Muscle layer of colon (tissue), 2 donors: ENCODE data around the gene ARHGEF10L.

Source experiments
- H3K27ac ChIP-seq: one replicate; pipeline ENCODE4 v1.7.0; 2013; ENCODE audit warnings: low read depth, mild to moderate bottlenecking, low read length, moderate library complexity
- H3K27me3 ChIP-seq, 2 donors: one replicate each; pipeline ENCODE4 v1.7.0; 2013; ENCODE audit warnings: low read length in 2 of 2, mild to moderate bottlenecking in 2 of 2; ENCODE audit not compliant: insufficient read depth in 2 of 2, control insufficient read depth in 1 of 2
- H3K36me3 ChIP-seq: one replicate; pipeline ENCODE4 v1.7.0; 2013; ENCODE audit warnings: mild to moderate bottlenecking, low read length; ENCODE audit not compliant: insufficient read depth
- H3K4me1 ChIP-seq: one replicate; pipeline ENCODE4 v1.7.0; 2013; ENCODE audit warnings: mild to moderate bottlenecking, low read length; ENCODE audit not compliant: insufficient read depth
- H3K4me3 ChIP-seq, 2 donors: one replicate each; pipeline ENCODE4 v1.7.0; 2013; ENCODE audit warnings: low read length in 2 of 2, low read depth in 1 of 2, mild to moderate bottlenecking in 1 of 2, moderate library complexity in 1 of 2
- H3K9ac ChIP-seq: one replicate; pipeline ENCODE4 v1.7.0; 2013; ENCODE audit warnings: low read length
- H3K9me3 ChIP-seq: one replicate; pipeline ENCODE4 v1.7.0; 2013; ENCODE audit warnings: mild to moderate bottlenecking, low read length
- donor health status: abdominal sarcoma.
- donor health status: Adenocarcinoma of cecum.

The ARHGEF10L gene

DNA sequence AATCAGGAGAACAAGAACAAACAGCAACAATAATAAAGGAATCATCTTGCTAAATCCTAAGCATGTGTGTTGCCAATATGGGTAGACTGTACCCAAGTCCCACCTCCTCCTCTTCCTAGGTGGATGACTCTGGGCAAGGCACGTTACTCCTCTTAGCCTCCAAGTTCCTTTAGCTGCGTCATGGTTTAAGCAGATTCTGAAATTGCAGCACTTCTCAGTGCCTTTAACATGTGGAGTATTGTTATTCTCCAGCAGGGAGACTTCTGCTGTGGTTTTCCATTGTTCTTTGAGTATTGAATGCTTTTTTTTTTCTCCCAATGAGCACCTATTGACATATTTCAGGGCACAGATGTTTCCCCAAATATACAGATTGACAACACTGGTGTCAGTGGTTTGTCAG lies 15.5 kb downstream of the ARHGEF10L start:
- H3K4me1 ChIP-seq: peaks cover 15% of the 10 kb centered on the region
- no peak overlapping the region for H3K9ac ChIP-seq
- no peak overlapping the region for H3K27ac ChIP-seq

DNA sequence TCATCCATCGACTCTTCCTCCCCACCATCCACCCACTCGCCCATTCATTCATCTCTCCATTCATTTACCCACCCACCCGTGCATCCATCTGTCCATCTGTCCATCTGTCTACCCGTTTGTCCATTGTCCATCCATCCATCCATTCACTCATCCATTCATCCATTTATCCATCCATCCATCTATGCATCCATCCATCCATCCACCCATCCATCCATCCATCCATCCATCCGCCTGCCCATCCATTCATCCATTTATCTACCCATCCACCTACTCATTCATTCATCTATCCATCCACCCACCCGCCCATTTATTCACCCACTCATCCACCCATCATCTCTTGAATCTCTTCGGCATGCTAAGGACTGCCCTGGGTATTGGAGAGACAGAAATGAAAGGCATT lies 18.5 kb downstream of the ARHGEF10L start:
- H3K27me3 ChIP-seq: no peaks in the 10 kb centered on the region
- H3K9me3 ChIP-seq: no peaks in the 10 kb centered on the region
- peaks cover 24% of the 10 kb centered on the region for H3K4me1 ChIP-seq
- no peak overlapping the region for H3K4me3 ChIP-seq
- no peaks in the 10 kb centered on the region for H3K36me3 ChIP-seq
- H3K27ac ChIP-seq: no peak overlapping the region
- no peak overlapping the region for H3K9ac ChIP-seq

More for the DNA sequence above, 15.5 kb downstream of the ARHGEF10L start:
- no peaks in the 10 kb centered on the region for H3K27me3 ChIP-seq
- no peaks in the 10 kb centered on the region for H3K9me3 ChIP-seq
- no peak overlapping the region for H3K4me3 ChIP-seq
- H3K36me3 ChIP-seq: no peaks in the 10 kb centered on the region

DNA sequence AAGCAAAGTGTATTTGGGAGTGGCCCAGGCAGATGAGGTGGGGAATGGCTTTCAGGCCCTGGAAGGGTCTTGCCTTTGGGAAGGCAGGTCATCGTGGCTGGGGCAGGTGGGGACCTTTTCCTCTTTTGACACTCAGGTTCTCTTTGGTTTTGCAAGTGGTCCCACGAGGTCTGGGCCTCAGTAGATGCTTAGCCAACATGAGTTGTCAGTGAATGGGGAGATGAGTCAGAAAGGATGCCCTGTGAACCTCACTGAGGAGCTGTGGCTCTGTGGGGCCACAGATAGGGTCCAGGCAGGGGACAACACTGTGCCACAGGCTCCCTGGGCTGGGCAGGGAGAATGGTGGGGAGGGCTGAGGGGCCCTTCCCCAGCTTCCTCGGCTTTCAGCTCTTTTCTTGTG lies 19.0 kb downstream of the ARHGEF10L start:
- Histone ChIP-seq H3K27ac (no peak overlapping the region), H3K36me3 (no peaks in the 10 kb centered on the region), H3K27me3 (no peaks in the 10 kb centered on the region), H3K4me3 (no peak overlapping the region), H3K9ac (no peak overlapping the region), H3K4me1 (peaks cover 28% of the 10 kb centered on the region), H3K9me3 (no peaks in the 10 kb centered on the region)

DNA sequence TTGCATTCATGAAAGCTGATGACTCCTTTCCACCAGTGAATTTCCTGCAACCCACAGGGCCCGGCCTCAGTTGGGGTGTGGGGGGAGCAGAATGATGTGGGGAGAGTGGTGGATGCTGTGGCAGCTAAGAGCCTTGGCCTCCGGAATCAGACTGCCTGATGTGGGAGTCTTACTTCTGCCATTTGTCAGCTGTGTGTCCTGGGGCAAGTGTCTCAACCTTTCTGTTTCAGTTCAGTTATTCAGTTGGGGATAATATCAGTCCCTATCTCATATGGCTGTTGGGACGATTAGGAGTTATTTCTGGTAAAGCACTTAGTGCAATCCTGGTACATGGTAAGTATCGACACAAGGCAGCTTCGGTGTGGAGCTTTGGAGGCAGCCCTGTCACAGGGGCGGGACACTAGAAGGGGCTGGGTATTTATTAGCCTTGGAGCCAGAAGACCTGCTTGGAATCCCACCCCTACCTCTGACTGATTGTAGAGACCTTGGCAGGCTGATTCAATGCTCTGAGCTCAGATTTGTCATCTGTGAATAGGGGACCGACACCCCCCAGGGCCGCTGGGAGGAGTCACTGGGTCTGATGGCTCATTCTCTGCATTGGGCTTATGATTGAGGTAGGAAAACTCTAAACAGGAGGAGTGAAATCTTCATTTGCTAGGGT lies 19.6 kb downstream of the ARHGEF10L start:
- H3K36me3 ChIP-seq: no peaks in the 10 kb centered on the region
- peaks cover 33% of the 10 kb centered on the region for H3K4me1 ChIP-seq
- no peaks in the 10 kb centered on the region for H3K27me3 ChIP-seq
- no peaks in the 10 kb centered on the region for H3K9me3 ChIP-seq
- H3K9ac ChIP-seq: no peak overlapping the region
- H3K27ac ChIP-seq: no peak overlapping the region
- H3K4me3 ChIP-seq: no peak overlapping the region

DNA sequence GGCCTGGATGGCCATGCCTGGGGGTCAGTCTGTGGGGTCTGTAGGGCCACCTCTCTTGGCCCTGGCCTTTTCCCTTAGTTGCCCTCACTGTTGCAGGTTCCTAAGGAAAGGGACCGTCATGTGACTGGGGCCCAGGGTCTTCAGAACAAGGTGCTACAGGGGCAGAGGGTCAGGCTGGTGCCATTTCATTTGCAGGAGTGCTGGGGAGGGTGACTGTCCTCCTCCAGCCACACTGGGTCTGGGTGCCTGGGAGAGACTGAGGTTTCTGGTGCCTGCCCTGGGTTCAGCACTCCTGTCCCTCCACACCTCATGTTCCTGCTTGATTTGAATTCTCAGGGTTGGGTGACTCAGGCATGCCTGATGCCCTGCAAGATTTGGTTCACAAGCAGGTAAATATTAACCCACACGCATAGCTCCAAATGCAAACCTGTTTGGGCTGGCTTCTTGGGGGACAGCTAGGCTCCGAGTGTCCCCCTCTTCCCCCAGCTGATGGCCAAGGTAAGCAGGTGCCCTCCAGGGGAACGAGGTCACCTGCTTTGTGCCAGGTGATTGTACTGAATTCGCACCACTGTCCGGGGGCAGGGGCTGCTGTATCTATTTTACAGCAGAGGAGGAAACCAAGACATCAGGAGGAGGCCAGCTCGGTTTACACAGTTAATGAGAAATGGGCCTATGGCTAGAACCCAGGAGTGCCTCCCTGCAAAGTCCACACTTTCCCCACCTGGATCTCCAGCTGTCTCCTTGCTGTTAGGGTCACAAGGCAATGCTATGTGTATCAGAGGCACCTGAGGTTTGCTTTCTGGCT lies 20.3 kb downstream of the ARHGEF10L start:
- no peak overlapping the region for H3K27ac ChIP-seq

DNA sequence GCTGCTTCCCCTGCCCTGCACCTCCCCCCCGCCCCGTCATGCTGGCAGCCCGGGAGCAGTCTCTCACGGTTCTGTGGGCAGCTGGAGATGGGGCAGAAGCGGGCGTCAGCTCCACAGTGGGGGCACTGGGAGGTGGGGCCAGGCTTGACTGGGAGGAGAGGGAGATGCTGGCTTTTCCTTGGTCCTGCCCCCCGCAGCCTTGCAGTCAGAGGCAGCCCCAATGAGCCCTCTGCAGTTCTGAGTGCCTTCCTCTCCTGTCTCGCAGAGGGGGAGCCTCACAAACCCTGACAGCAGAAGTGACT lies 21.7 kb downstream of the ARHGEF10L start:
- peak overlapping the region; percentile 70 for H3K27ac ChIP-seq
- H3K9me3 ChIP-seq: no peaks in the 10 kb centered on the region
- H3K9ac ChIP-seq: peak overlapping the region; percentile 14
- peaks cover 54% of the 10 kb centered on the region for H3K4me1 ChIP-seq
- H3K4me3 ChIP-seq: no peak overlapping the region
- no peaks in the 10 kb centered on the region for H3K36me3 ChIP-seq
- no peaks in the 10 kb centered on the region for H3K27me3 ChIP-seq

More for the DNA sequence above, 20.3 kb downstream of the ARHGEF10L start:
- no peaks in the 10 kb centered on the region for H3K36me3 ChIP-seq
- H3K27me3 ChIP-seq: no peaks in the 10 kb centered on the region
- H3K9ac ChIP-seq: no peak overlapping the region
- no peaks in the 10 kb centered on the region for H3K9me3 ChIP-seq
- no peak overlapping the region for H3K4me3 ChIP-seq
- peaks cover 41% of the 10 kb centered on the region for H3K4me1 ChIP-seq

DNA sequence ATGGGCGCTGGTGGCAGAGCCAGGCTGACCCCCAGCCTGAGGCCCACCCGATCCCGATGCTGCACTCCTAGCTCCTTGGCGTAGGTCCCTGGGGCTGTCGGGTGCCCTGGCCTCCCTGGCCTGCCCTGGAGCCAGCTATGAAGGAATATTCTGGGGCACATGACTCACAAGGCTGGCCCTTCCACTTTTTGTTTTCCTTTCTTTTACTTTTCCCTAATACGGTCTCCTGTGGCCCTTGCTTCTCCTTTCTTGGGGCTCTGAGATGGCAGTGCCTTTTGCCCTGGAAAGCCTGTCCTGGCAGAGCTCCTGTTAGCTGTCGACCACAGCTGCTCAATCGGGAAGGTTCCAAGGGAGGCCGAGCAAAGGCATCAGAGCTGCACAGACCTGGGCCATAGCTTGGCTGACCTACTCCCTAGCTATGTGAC lies 22.1 kb downstream of the ARHGEF10L start:
- Histone ChIP-seq H3K4me1 (peaks cover 58% of the 10 kb centered on the region), H3K27ac (peak overlapping the region; percentile 70), H3K9ac (peak overlapping the region; percentile 14), H3K4me3 (peak overlapping the region in 1 of 2 donors; percentile 25), H3K27me3 (no peaks in the 10 kb centered on the region), H3K9me3 (no peaks in the 10 kb centered on the region), H3K36me3 (no peaks in the 10 kb centered on the region)

DNA sequence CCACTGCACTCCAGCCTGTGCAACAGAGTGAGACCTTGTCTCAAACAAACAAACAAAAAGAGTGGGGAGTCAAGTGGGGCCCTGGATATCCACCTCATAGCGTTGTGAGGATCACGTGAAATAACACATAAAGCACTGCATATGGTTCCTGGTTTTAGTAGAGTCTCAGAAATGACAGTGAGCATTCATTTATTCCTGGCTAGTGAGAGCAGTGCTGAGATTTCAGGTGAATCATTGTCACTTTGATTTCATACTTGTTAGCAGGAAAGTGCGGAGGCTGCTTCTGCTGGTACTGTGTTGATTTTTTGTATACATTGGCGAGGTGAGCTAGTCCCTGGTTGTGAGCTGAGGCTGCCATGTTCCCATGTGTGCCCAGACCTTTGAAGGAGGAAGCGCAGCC lies 22.9 kb downstream of the ARHGEF10L start:
- no peaks in the 10 kb centered on the region for H3K36me3 ChIP-seq
- no peaks in the 10 kb centered on the region for H3K9me3 ChIP-seq
- H3K27ac ChIP-seq: no peak overlapping the region
- peaks cover 66% of the 10 kb centered on the region for H3K4me1 ChIP-seq
- no peaks in the 10 kb centered on the region for H3K27me3 ChIP-seq
- H3K9ac ChIP-seq: no peak overlapping the region
- no peak overlapping the region for H3K4me3 ChIP-seq

DNA sequence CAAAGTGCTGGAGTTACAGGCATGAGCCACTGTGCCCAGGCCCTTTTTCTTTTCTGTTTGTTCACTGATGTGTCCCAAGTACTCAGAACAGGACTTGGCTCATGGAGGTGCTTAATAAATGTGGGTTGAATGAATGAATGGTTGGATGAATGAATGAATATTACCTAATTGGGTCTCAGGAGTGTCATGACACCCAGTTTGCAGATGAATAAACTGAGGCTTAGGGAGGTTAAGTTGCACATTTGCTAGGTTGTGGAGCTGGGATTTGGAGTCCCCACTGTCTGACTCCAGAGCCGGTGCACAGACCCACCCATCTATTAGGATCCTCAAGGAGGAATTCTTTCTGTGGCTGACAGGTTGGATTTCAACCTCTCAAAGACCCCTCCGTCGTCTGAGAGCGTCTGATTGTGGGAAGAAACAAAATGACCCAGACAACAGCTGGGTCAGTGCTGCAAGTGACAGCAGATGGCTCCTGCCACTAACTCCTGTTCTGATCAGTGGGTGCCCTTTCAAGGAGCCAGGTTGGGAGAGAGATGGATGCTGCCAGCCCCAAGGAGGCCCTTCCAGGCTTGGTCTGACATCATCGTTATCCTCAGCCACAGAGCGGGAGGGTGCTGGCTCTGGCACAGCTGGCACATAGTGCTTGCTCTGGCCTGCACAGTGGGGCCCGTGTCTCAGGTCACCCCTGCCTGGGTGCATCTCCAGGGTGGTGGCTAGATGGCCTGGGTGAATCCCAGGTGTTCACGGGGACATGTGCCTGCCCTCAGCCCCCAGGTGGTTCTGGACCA lies 24.2 kb downstream of the ARHGEF10L start:
- Histone ChIP-seq H3K27me3 (no peaks in the 10 kb centered on the region), H3K9me3 (no peaks in the 10 kb centered on the region), H3K36me3 (no peaks in the 10 kb centered on the region), H3K4me1 (peaks cover 79% of the 10 kb centered on the region), H3K9ac (no peak overlapping the region), H3K4me3 (no peak overlapping the region), H3K27ac (no peak overlapping the region)

DNA sequence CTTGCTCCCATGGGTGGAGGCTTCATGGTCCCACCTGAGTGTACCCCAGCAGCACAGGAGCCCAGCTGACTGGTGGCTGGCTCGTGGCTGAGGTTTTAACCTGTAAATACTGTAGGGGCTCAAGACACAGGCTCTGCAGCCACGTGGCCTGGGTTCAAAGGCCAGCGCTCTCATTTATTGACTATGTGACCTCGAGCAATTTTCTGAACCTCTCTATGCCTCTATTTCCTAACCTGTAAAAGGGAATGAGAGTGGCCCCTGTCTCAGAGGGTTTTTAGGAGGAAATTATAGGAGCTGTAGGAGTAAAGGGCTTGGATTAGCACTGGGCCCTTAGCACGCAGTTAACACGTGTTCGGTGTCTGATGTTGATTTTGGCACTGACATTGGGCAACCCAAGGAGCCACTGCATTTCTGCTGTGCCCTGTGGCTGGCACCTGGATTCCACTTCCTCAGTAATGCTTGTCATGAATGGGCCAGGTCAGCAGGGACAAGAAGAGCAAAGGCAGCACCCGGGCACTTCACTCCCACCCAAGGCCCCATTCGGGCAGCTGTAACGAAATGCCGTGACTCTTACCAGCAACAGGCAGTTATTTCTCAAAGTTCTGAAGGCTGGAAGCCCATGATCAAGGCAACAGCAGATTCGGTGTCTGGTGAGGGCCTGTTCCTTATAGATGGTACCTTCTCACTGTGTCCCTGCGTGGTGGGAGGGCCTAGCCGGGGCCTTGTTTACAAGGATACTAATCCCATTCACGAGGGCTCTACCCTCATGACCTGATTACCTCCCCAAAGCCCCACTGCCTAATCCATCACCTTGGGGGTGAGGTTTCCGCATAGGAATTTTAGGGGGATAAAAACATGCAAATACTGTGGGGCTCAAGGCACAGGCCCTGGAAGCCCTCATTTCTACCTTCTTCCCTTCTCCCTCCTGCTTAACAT lies 25.2 kb downstream of the ARHGEF10L start:
- Histone ChIP-seq H3K27me3 (no peaks in the 10 kb centered on the region), H3K36me3 (no peaks in the 10 kb centered on the region), H3K4me3 (no peak overlapping the region), H3K9ac (no peak overlapping the region), H3K4me1 (peaks cover 89% of the 10 kb centered on the region), H3K9me3 (no peaks in the 10 kb centered on the region), H3K27ac (no peak overlapping the region)
